Measurements from ENCODE around the gene CALHM4.

Gene CALHM4

DNA sequence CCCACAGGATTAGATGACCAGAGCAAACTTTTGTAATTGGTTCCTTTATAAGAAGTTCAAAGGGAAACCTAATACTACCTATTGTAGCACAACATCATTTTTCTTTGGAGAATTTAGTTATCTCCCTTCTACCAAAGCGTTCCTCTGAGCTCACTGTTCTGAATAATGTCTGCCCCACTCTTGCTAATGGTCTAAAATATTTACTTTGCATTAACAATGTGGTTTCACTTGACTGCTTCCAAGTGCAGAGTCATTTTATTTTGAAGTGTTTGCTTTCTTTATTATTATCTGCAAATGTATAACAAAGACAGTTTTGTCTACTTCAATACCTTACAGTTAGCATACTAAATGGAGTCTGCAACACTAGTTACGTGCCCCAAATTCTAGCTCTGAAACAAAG, 23.1 kb upstream of the CALHM4 start:
- H3K36me3 ChIP-seq (ENCODE audit: control insufficient read depth, insufficient read depth, low read length), result no peaks in the 10 kb centered on the region
- no peak for DNase-seq (ENCODE audit: extremely low read depth, insufficient read length)
- TF ChIP-seq, protein P1, sequence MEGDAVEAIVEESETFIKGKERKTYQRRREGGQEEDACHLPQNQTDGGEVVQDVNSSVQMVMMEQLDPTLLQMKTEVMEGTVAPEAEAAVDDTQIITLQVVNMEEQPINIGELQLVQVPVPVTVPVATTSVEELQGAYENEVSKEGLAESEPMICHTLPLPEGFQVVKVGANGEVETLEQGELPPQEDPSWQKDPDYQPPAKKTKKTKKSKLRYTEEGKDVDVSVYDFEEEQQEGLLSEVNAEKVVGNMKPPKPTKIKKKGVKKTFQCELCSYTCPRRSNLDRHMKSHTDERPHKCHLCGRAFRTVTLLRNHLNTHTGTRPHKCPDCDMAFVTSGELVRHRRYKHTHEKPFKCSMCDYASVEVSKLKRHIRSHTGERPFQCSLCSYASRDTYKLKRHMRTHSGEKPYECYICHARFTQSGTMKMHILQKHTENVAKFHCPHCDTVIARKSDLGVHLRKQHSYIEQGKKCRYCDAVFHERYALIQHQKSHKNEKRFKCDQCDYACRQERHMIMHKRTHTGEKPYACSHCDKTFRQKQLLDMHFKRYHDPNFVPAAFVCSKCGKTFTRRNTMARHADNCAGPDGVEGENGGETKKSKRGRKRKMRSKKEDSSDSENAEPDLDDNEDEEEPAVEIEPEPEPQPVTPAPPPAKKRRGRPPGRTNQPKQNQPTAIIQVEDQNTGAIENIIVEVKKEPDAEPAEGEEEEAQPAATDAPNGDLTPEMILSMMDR (IDR thresholded peaks at IDR 0.05; ENCODE audit: insufficient read depth, low read length, poor library complexity, severe bottlenecking), result no peak

DNA sequence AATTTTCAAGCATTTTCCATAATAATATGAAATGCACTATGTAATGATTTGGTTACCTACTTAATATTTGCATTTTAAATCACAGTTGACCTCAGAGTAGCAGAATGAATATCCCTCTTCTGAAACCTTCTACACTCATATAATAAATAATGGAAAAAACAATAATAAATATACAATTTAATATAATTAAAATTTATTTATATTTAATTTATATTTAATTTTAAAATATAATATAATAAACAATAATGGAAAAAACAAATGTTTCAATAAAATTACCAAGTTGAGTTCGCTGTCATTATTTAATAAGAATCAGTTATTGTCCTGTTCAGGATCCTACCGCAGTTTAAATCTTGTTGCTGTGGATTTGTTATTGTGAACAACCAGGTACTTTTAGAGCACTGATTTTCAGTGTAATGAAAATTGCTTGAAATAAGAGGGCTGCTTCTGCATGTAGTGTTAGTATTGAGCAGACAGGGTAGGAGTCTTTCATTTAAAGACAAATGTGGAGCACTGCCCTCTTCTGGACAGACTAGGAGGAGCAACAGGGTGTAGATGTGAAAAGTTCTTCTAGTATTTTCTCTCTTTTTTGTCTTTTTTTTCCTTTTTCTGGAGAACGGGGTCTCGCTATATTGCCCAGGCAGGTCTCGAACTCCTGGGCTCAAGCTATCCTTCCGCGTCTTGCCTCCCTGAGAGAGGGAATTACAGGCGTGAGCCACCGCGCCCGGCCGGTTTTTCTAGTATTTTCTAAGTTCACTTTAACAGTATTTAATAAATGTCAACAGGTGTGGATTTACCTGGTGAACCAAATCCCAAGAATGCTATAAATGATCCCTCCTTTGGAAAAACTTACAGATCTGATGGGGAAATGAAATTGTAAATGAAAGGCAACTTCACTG, 21.6 kb upstream of the CALHM4 start:
- no peaks in the 10 kb centered on the region for H3K36me3 ChIP-seq (ENCODE audit: control insufficient read depth, insufficient read depth, low read length)
- DNase-seq (ENCODE audit: extremely low read depth, insufficient read length), result peak; percentile 35
- no peaks in the 10 kb centered on the region for H3K27me3 ChIP-seq (replicated peaks; ENCODE audit: control insufficient read depth, insufficient read depth, low read length)
- TF ChIP-seq, protein P1 (IDR thresholded peaks at IDR 0.05; ENCODE audit: insufficient read depth, low read length, poor library complexity, severe bottlenecking), result peak; percentile 70
- H3K4me3 ChIP-seq (replicated peaks; ENCODE audit: low read depth, low read length), result no peak overlapping the region

More for the DNA sequence above, 23.1 kb upstream of the CALHM4 start:
- no peaks in the 10 kb centered on the region for H3K27me3 ChIP-seq (replicated peaks; ENCODE audit: control insufficient read depth, insufficient read depth, low read length)
- no peak overlapping the region for H3K4me3 ChIP-seq (replicated peaks; ENCODE audit: low read depth, low read length)

DNA sequence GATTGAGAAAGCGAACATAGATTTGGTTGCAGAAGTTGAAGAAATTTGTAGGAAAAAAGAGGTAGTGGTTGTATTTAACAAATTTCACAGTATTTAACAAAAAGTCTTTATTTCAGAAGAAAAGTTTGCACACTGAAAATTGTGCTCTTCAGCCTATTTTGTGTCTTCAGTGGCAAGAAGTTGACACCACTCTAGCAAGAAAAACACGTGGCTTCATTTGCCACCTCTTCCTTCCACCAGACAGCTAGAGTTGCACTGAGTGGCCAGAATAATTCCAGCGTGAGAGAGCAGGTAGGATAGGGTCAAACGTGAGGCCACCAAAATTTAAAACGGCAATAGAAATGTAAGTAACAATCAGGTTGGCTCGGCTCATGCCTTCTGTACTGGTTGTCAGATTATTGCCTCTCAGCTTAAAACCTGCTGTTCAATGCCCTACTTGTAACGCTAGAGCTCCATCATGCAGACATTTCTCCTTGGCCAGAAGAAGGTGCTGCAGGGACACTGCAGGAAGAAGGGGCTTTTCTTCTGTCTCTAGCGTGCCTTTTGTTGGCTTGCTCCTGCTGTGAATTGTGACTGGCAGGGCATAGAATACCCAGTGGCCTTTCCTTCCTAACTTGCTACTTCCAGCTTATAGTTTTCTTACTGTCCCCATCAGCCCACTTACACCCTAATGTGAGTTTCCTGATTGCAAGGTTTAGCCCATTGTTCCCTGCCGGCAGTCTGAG, 20.2 kb upstream of the CALHM4 start:
- Histone ChIP-seq H3K36me3 (ENCODE audit: control insufficient read depth, insufficient read depth, low read length) (no peaks in the 10 kb centered on the region), H3K27me3 (replicated peaks; ENCODE audit: control insufficient read depth, insufficient read depth, low read length) (no peaks in the 10 kb centered on the region), H3K4me3 (replicated peaks; ENCODE audit: low read depth, low read length) (no peak overlapping the region)
- DNase-seq (ENCODE audit: extremely low read depth, insufficient read length), result no peak
- TF ChIP-seq, protein P1 (IDR thresholded peaks at IDR 0.05; ENCODE audit: insufficient read depth, low read length, poor library complexity, severe bottlenecking), result no peak

DNA sequence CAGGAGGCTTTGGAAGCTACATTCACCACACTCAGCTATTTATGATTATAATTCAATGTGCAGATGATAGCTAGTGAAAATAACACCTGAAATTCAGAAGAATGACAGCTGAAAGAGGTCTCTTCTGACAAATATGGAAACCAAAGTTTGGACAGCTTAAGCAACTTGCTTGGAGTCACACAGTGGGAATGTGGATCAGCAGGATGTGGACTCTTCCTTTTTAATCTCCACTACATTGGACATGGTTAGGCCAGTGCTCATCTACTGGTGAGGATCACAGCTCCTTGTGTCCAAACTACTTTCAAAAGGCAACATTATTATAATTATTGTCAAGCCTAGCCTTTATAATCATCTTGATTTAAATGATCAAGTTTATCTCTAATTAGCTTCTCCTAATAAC, 18.4 kb upstream of the CALHM4 start:
- TF ChIP-seq, protein P1 (IDR thresholded peaks at IDR 0.05; ENCODE audit: insufficient read depth, low read length, poor library complexity, severe bottlenecking), result no peak
- H3K27me3 ChIP-seq (replicated peaks; ENCODE audit: control insufficient read depth, insufficient read depth, low read length), result no peaks in the 10 kb centered on the region
- DNase-seq (ENCODE audit: extremely low read depth, insufficient read length), result no peak
- no peaks in the 10 kb centered on the region for H3K36me3 ChIP-seq (ENCODE audit: control insufficient read depth, insufficient read depth, low read length)
- H3K4me3 ChIP-seq (replicated peaks; ENCODE audit: low read depth, low read length), result no peak overlapping the region

DNA sequence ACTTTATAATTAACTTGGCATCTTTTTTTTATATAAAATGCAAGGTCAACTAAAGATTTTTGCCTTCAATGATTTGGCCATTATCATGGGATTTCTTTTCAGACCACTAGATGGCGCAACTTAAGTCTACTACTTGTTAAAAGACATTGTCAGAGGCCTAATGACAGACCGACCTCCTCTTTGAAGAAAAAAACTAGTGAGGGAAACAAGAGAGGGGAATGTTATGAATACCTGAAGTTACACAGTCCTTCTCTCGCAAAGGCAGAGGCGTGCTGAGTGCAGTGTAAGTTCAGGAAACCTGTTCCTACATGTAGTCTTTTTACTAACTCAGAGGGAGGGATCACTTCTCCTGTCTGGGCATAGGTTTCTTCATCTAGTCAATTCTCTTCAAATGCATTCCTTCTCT, 17.3 kb upstream of the CALHM4 start:
- Histone ChIP-seq H3K27me3 (replicated peaks; ENCODE audit: control insufficient read depth, insufficient read depth, low read length) (no peaks in the 10 kb centered on the region; the same call in 1 of the 2 replicates), H3K36me3 (ENCODE audit: control insufficient read depth, insufficient read depth, low read length) (no peaks in the 10 kb centered on the region), H3K4me3 (replicated peaks; ENCODE audit: low read depth, low read length) (no peak overlapping the region)
- DNase-seq (ENCODE audit: extremely low read depth, insufficient read length), result peak; percentile 22
- TF ChIP-seq, protein P1 (IDR thresholded peaks at IDR 0.05; ENCODE audit: insufficient read depth, low read length, poor library complexity, severe bottlenecking), result peak; percentile 61
